Astrocyte of the cerebellum (primary cell): Measurements from ENCODE around the gene IPO11.

ENCODE experiments used
- DNase-seq: peaks from one replicate; pipeline ENCODE4 v3.0.0-alpha.2; 2011; ENCODE audit warnings: low read depth
- H3K4me3 ChIP-seq: 2 replicates; pipeline ENCODE4 v1.5.1; 2011; ENCODE audit warnings: mild to moderate bottlenecking, low read depth, low read length, moderate library complexity
- in situ Hi-C: cut with HindIII; loops from 2 replicates; pipeline ENCODE4 v1.10.0; 2017; ENCODE audit warnings: low sequenced_read_pairs
- TF ChIP-seq, protein P1 (sequence below): IDR thresholded peaks from 2 replicates; pipeline ENCODE4 v1.5.1; 2012; ENCODE audit warnings: low read length, low read depth, moderate library complexity, mild to moderate bottlenecking; ENCODE audit errors: missing control alignments

The IPO11 gene

DNA sequence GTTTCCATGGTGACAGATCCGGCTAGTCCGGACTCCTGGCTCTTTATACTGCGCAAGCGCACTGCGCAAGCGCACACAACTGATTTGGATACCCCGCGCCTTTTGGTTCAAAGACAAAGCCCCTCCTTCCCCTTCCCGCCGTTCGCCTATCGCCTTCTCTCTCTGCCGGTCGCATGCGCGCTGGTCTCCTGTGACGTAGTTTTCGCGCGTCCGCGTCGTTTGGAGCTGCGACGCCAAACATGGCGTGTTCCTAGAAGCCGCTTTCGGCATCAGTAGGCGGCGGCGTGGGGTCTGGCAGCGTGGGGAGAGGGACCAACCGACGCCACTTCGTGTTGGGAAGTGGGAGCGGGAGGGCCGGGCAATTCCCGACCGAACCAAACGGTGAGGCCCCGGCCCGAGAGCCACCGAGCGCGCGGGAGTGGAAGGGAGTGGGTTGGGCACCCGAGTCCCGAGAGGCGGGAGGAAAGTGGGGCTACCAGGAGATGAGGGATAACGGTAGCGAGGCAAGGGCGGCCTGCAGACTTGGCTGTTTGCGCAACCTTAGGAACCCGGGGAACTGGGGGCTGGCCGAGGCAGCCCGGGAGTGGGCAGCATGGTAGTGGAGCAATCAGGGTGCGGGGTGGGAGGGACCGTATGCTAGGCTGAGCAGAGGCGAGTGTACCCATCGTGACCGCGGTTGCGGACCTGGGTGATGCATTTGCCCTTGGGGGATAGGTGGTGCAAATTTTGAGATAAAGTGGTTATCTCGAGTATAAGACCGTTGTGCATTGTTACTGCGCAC lies at the start of gene IPO11:
TSS of gene IPO11 (plus strand) at position 215 of the 781 bp plus-strand sequence. CDS start 24,517 bp downstream, outside the sequence.
- in situ Hi-C loops: no loop called here
- peak within 1 kb of the TSS; percentile 94 for H3K4me3 ChIP-seq
- TF ChIP-seq, protein P1, sequence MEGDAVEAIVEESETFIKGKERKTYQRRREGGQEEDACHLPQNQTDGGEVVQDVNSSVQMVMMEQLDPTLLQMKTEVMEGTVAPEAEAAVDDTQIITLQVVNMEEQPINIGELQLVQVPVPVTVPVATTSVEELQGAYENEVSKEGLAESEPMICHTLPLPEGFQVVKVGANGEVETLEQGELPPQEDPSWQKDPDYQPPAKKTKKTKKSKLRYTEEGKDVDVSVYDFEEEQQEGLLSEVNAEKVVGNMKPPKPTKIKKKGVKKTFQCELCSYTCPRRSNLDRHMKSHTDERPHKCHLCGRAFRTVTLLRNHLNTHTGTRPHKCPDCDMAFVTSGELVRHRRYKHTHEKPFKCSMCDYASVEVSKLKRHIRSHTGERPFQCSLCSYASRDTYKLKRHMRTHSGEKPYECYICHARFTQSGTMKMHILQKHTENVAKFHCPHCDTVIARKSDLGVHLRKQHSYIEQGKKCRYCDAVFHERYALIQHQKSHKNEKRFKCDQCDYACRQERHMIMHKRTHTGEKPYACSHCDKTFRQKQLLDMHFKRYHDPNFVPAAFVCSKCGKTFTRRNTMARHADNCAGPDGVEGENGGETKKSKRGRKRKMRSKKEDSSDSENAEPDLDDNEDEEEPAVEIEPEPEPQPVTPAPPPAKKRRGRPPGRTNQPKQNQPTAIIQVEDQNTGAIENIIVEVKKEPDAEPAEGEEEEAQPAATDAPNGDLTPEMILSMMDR: no peak
- peak; percentile 98 for DNase-seq

DNA sequence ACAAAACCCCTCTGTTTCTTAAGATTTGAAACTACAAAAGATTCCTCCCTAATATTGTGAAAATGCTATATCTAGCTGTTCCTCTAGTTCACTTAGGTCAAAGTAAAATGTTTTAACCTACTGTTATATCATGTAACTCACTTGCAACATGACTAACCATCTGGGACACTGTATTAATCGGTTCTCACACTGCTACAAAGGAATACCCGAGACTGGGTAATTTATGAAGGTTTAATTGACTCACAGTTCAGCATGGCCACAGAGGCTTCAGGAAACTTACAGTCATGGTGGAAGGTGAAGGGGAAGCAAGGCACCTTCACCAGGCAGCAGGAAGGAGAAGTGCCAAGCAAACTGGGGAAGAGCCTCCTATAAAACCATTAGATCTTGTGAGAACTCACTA lies 43.5 kb upstream of the IPO11 start:
- TF ChIP-seq, protein P1: no peak
- no peak overlapping the region for H3K4me3 ChIP-seq
- DNase-seq: no peak
- in situ Hi-C loops: no loop called here

DNA sequence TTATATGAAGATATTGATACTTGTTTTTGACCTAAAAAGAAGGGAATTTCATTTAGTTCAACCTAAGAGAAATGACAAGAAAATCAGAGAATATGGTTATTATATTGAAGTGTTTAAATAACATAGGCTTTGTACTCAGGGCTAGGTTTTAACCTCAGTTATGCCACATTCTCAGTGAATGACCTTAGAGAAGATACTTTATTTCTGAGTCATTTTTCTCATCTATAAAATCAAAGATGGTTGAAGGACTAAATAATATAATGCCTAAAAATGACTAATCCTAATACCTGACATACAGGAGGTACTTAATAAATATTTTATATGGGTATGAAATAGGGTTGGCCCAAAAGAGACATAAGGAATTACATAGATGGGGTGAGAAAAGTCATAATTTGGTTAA lies 41.2 kb upstream of the IPO11 start:
- TF ChIP-seq, protein P1: no peak
- in situ Hi-C loops: no loop called here
- DNase-seq: no peak
- no peak overlapping the region for H3K4me3 ChIP-seq

DNA sequence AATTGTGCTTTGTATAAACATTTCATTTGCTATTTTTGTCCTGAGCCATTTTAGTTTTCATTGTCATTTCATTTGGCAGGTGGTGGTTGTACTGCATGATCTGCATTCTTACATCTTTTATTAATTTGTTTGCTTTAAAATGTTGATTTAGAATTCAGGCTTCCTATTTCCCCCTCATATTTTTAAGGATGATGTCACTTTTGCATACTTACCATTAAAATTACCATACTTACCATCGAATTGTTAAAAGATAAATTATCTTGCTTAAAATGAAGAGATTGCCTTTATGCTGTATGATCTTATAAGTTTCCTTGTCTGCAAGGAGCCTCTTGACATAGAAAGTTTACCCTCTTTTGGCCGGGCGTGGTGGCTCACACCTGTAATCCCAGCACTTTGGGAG lies 40.0 kb upstream of the IPO11 start:
- no peak for DNase-seq
- H3K4me3 ChIP-seq: no peak overlapping the region
- in situ Hi-C loops: no loop called here
- TF ChIP-seq, protein P1: no peak

DNA sequence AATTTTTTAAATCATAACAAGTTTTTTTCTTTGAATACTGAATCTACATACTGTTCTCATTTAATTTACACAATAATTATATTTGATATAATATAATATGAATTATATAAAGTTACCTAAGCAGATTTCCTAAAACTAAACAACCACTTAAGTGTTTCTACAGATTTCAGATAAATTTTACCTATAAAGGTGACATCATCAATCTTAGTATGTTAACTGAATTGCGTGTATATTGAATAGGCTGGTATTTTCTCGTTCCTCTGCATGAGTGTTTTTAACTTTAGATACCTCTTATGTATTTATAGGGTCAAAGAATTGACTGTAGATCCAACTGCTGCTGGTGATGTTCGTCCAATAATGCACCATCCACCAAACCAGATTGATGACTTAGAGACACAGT lies 39.2 kb upstream of the IPO11 start:
- TF ChIP-seq, protein P1: no peak
- DNase-seq: no peak
- in situ Hi-C loops: no loop called here
- H3K4me3 ChIP-seq: no peak overlapping the region

DNA sequence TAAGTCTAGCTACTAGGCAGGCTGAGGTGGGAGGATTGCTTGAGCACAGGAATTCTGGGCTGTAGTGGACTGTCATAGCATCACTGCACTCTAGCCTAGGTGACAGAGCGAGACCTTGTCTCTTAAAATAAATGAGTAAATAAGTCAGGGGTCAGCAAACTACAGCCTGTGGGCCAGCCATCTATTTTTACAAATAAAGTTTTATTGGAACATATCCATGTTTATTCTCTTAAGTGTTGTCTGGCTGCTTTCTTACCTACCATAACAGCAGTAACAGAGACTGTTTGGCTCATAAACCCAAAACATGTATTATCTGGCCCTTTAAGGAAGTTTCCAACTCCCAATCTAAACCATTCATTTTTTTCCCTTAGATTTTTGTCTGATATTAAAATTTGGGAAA lies 38.5 kb upstream of the IPO11 start:
- DNase-seq: no peak
- H3K4me3 ChIP-seq: no peak overlapping the region
- in situ Hi-C loops: no loop called here
- TF ChIP-seq, protein P1: no peak
